Measurements from ENCODE around the gene CDC42BPB. TPM values are rescaled to one million over a fixed set of nuclear protein-coding genes. Genes with fewer than 3 reads are reported as not detected.
"Not testable (repeated sequence)": the region's sequence is repeated elsewhere in the genome, so short reads cannot be mapped to it uniquely, and the experiment has no call there.

CDC42BPB gene
- total RNA-seq, 2 experiments from 2014 or later, result 2.0 to 2.3 TPM

- POLR2A ChIA-PET, result no interaction called here
- CTCF ChIA-PET, result no interaction called here
These were observed 30.4 kb downstream of the CDC42BPB start for GRCh38 chr14:103026988-103027387.

DNA sequence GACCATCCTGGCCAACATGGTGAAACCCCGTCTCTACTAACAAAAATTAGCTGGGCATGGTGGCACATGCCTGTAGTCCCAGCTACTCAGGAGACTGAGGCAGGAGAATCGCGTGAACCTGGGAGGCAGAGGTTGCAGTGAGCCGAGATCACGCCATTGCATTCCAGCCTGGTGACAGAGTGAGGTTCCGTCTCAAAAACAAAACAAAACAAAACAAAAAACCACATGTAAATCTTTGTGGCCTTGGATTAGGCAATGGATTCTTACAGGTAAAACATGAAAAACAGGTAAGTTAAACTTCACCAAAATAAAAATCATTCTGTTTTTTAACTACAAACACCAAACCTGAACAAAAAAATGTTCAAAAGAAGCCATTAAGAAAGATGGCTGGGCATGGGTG lies 31.2 kb downstream of the CDC42BPB start:
- POLR2A ChIA-PET, CTCF ChIA-PET: not testable (repeated sequence)

- CTCF ChIA-PET, result interaction anchor here (0.6 to 1.0 kb wide), 2 partner anchors 189 to 330 kb away, joined by 3 read pairs; no protein-coding TSS in a partner anchor
- POLR2A ChIA-PET, result no interaction called here
These were observed 33.4 kb downstream of the CDC42BPB start for GRCh38 chr14:103023881-103024473.

GRCh38 chr14:103022685-103023044 lies 34.7 kb downstream of the CDC42BPB start:
- ChIA-PET CTCF (interaction anchor here (0.6 to 1.0 kb wide), 3 partner anchors 26 to 162 kb away, joined by 3 to 6 read pairs (median 3); no protein-coding TSS in a partner anchor), POLR2A (no interaction called here)

DNA sequence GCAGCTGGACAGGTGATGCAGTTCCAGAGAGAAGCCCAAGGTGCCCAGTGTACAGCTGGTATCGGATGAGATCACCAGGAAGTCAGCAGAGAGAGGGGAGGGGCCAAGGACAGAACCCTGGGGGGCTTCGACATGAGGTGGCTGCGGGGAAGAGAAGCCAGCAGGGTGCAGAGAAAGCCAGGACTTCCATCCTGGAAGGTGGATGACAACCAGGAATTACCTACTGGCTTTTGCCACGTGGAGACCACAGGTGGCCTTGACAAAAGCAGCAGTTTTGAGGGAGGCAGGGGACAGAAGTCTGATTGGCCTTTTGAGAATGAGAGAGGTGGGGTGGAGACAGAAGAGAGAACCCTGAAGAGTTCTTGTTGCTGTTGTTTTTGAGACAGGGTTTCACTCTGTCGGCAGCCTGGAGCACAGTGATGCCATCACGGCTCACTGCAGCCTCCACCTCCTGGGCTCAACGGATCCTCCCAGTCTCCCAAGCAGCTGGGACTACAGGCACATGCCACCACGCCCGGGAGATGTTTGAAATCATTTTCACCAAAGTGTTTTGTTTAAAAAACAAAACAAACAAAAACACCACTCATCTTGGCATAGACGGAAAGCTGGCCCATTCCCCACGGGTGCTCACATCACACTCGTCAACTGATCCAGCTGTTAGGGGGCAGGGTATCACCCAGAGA lies 35.2 kb downstream of the CDC42BPB start:
- POLR2A ChIA-PET, result no interaction called here
- CTCF ChIA-PET, result interaction anchor here (1.0 kb wide), 1 partner anchor 26 kb away, joined by 6 read pairs; no protein-coding TSS in a partner anchor

- ChIA-PET CTCF (no interaction called here), POLR2A (no interaction called here)
These were observed 35.7 kb downstream of the CDC42BPB start for GRCh38 chr14:103021684-103022001.

- ChIA-PET POLR2A (interaction anchor here (0.6 kb wide), 1 partner anchor 31 kb away, joined by 3 read pairs; no protein-coding TSS in a partner anchor), CTCF (no interaction called here)
These were observed 36.8 kb downstream of the CDC42BPB start for GRCh38 chr14:103020271-103021170.

DNA sequence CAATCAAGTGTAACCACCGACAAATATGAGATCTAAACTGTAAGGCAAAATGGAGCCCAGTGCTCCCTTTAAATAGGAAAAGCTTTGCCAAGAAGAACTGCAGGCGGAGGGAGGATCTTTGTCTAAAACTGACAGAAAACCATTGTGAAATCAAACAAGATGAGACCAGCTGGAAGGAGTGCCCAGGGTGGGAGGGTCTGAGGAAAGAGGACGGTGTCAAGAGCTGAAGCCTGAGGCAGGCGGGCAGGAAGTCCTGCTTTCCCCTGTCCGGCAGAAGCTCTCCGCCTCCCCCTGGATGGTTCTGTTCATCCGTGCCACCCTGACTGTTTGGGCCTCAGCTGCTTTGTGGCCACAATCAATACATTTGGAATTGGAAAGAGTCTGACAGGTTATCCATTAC lies 37.5 kb downstream of the CDC42BPB start:
- ChIA-PET POLR2A (interaction anchor here (0.6 kb wide), 1 partner anchor 32 kb away, joined by 3 read pairs; no protein-coding TSS in a partner anchor), CTCF (no interaction called here)

GRCh38 chr14:103019236-103019635 lies 38.1 kb downstream of the CDC42BPB start:
- POLR2A ChIA-PET, result no interaction called here
- CTCF ChIA-PET, result no interaction called here

DNA sequence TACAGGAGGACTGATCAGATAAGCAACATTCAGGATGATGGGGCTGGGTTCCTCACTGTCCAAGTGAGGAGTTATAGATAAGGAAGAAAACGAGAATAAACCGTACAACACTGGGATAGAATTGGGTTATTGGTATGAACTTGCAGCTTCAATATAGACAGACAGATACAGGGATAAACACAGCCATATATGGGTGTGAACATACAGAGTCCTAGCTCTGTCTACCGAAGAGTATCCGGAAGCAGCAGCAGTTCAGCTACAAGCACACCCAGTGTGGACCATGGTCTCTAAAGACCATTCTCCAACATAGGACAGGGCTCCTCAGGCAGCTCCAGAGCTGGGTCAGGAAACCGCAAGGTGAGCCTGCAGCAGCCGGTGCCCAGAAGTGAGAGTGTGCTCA lies 40.8 kb downstream of the CDC42BPB start:
- CTCF ChIA-PET, result no interaction called here
- POLR2A ChIA-PET, result no interaction called here

DNA sequence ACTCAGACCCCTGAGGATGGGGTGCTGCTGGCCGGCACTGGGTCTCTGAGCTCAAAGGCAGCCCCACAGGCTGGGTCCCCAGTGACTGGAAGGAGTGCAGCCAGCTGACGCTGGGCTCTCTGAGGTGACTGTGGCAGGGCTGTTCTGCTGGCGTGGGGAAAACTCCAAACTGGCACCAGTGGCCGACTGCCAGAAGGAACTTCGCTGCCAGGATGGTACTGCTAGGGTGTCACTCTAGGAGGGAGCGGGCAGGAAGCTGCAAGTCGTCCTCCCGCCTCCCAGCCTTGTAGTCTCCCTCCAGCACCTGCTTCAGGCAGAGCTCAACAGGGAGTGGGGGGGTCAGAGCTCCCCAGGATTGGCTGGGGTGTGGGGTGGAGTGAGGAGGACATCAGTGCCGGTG lies 41.3 kb downstream of the CDC42BPB start:
- CTCF ChIA-PET, result no interaction called here

GRCh38 chr14:103015426-103015825 lies 41.9 kb downstream of the CDC42BPB start:
- POLR2A ChIA-PET, result no interaction called here
- CTCF ChIA-PET, result no interaction called here

More for the DNA sequence above, 41.3 kb downstream of the CDC42BPB start:
- POLR2A ChIA-PET, result no interaction called here

GRCh38 chr14:103014466-103015228 lies 42.7 kb downstream of the CDC42BPB start:
- CTCF ChIA-PET, result no interaction called here
- POLR2A ChIA-PET, result no interaction called here

DNA sequence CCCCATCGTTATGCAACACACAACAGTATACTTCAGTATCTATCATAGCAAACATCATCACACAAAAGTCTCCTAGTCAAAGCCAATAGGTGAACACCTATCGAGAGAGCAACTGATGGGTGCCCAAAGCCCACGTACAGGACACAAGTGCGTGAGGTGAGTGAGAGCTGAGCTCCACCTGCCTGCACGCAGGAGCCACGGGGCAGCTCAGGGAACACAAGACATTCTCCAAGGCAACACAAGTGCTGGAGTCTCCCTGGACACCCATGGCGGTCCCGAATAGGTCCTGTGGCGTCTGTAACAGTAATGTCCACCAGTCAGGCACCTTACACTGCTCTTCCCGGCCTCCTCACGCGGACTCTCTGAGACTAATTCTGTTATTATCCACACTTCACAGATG lies 44.3 kb downstream of the CDC42BPB start:
- ChIA-PET CTCF (no interaction called here), POLR2A (no interaction called here)

- POLR2A ChIA-PET, result interaction anchor here (0.6 kb wide), 1 partner anchor 26 kb away, joined by 6 read pairs; no protein-coding TSS in a partner anchor
- CTCF ChIA-PET, result no interaction called here
These were observed 47.8 kb downstream of the CDC42BPB start for GRCh38 chr14:103009559-103009958.

GRCh38 chr14:103008768-103009357 lies 48.5 kb downstream of the CDC42BPB start:
- POLR2A ChIA-PET, result no interaction called here
- CTCF ChIA-PET, result no interaction called here

DNA sequence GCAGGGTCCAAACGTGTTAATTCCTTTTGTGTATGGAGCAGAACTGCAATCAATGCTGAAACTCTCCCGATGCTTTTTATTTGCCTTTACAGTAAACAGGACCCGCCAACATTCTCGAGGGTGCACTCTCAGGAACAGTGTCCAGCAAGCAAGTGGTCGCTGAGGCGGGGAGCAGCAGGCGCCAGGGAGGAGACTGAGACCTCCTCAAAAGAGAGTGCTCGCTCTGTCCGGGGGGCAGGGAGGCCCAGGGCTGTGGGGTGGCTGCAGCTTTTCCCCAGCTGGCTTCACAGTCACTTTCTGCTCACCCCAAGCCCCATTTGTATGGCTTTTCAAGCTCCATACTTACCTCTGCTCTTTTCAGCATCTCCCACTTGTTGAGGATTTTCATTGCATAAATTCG lies 49.2 kb downstream of the CDC42BPB start:
- ChIA-PET CTCF (no interaction called here), POLR2A (interaction anchor here (0.6 kb wide), 1 partner anchor 15 kb away, joined by 5 read pairs; no protein-coding TSS in a partner anchor)

DNA sequence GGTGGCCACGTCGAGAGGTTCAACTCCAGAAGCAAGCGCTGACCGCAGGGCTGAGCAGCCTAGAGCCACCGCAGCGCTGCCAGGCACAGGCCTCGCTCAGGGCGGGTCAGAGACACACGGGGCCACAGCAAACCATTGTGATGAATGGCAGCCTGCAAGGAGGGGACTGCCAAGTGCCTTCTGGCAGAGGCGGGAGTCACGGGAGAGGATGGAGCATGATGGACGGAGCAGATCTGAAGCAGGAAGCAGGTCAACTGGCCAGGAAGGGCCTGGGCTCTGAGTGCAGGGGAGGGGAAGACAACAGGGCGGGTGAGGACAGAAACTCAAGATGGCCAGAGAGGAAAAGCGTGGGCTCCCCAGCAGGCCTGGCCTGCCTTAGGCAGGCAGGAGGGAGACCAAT lies 49.8 kb downstream of the CDC42BPB start:
- POLR2A ChIA-PET, result interaction anchor here (0.6 kb wide), 1 partner anchor 16 kb away, joined by 5 read pairs; no protein-coding TSS in a partner anchor
- CTCF ChIA-PET, result no interaction called here

GRCh38 chr14:103006991-103007520 lies 50.3 kb downstream of the CDC42BPB start:
- CTCF ChIA-PET, result no interaction called here
- POLR2A ChIA-PET, result no interaction called here

Data from activated CD8-positive, alpha-beta memory T cell treated with anti-CD3 and anti-CD28 coated beads for 36 hours (primary cell).